Measurements from ENCODE around the gene AACS.

AACS gene

GRCh38 chr12:125160281-125160955 lies 95.2 kb downstream of the AACS start:
- no peaks in the 10 kb centered on the region for H3K9me3 ChIP-seq (replicated peaks; ENCODE audit: insufficient read depth, low read length)
- H3K36me3 ChIP-seq (replicated peaks; ENCODE audit: insufficient read depth, low read length) = no peaks in the 10 kb centered on the region
- H3K9me2 ChIP-seq (replicated peaks; ENCODE audit: insufficient read depth, low read length) = no peaks in the 10 kb centered on the region
- H3K27me3 ChIP-seq (replicated peaks; ENCODE audit: insufficient read depth, low read length) = no peaks in the 10 kb centered on the region
- no peak overlapping the region for H3K4me3 ChIP-seq (ENCODE audit: low read length)
- H3K4me1 ChIP-seq (ENCODE audit: low read length) = no peaks in the 10 kb centered on the region
- H3K4me2 ChIP-seq (ENCODE audit: low read depth, low read length) = no peak overlapping the region
- TF ChIP-seq EZH2 (optimal IDR thresholded peaks at IDR 0.05; ENCODE audit: low read depth, low read length) (no peak), EZH2phosphoT487 (IDR thresholded peaks at IDR 0.05; ENCODE audit: low read length) (no peak)
- TF ChIP-seq, protein P1, sequence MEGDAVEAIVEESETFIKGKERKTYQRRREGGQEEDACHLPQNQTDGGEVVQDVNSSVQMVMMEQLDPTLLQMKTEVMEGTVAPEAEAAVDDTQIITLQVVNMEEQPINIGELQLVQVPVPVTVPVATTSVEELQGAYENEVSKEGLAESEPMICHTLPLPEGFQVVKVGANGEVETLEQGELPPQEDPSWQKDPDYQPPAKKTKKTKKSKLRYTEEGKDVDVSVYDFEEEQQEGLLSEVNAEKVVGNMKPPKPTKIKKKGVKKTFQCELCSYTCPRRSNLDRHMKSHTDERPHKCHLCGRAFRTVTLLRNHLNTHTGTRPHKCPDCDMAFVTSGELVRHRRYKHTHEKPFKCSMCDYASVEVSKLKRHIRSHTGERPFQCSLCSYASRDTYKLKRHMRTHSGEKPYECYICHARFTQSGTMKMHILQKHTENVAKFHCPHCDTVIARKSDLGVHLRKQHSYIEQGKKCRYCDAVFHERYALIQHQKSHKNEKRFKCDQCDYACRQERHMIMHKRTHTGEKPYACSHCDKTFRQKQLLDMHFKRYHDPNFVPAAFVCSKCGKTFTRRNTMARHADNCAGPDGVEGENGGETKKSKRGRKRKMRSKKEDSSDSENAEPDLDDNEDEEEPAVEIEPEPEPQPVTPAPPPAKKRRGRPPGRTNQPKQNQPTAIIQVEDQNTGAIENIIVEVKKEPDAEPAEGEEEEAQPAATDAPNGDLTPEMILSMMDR (IDR thresholded peaks at IDR 0.05; ENCODE audit: low read length) = no peak
- H2AFZ ChIP-seq (ENCODE audit: low read length) = no peak overlapping the region
- H3K27ac ChIP-seq (ENCODE audit: low read length) = no peak overlapping the region
- H3K79me2 ChIP-seq (ENCODE audit: low read length) = no peaks in the 10 kb centered on the region
- H3F3A ChIP-seq (ENCODE audit: insufficient read depth, low read length) = no peaks in the 10 kb centered on the region
- no peak overlapping the region for H3K9ac ChIP-seq (ENCODE audit: low read length)
- no peak for DNase-seq
- no peaks in the 10 kb centered on the region for H4K20me1 ChIP-seq (ENCODE audit: insufficient read depth, low read length)

GRCh38 chr12:125161712-125162022 lies 96.4 kb downstream of the AACS start:
- no peak overlapping the region for H3K9ac ChIP-seq (ENCODE audit: low read length)
- no peaks in the 10 kb centered on the region for H3K36me3 ChIP-seq (replicated peaks; ENCODE audit: insufficient read depth, low read length)
- no peaks in the 10 kb centered on the region for H3K79me2 ChIP-seq (ENCODE audit: low read length)
- TF ChIP-seq, protein P1 (IDR thresholded peaks at IDR 0.05; ENCODE audit: low read length) = no peak
- TF ChIP-seq EZH2phosphoT487 (IDR thresholded peaks at IDR 0.05; ENCODE audit: low read length) (no peak), EZH2 (optimal IDR thresholded peaks at IDR 0.05; ENCODE audit: low read depth, low read length) (no peak)
- H4K20me1 ChIP-seq (ENCODE audit: insufficient read depth, low read length) = no peaks in the 10 kb centered on the region
- H3K27me3 ChIP-seq (replicated peaks; ENCODE audit: insufficient read depth, low read length) = no peaks in the 10 kb centered on the region
- H2AFZ ChIP-seq (ENCODE audit: low read length) = no peak overlapping the region
- no peaks in the 10 kb centered on the region for H3K9me3 ChIP-seq (replicated peaks; ENCODE audit: insufficient read depth, low read length)
- no peaks in the 10 kb centered on the region for H3F3A ChIP-seq (ENCODE audit: insufficient read depth, low read length)
- H3K4me2 ChIP-seq (ENCODE audit: low read depth, low read length) = no peak overlapping the region
- no peak overlapping the region for H3K27ac ChIP-seq (ENCODE audit: low read length)
- H3K4me3 ChIP-seq (ENCODE audit: low read length) = no peak overlapping the region
- no peak for DNase-seq
- H3K9me2 ChIP-seq (replicated peaks; ENCODE audit: insufficient read depth, low read length) = no peaks in the 10 kb centered on the region
- H3K4me1 ChIP-seq (ENCODE audit: low read length) = no peaks in the 10 kb centered on the region

DNA sequence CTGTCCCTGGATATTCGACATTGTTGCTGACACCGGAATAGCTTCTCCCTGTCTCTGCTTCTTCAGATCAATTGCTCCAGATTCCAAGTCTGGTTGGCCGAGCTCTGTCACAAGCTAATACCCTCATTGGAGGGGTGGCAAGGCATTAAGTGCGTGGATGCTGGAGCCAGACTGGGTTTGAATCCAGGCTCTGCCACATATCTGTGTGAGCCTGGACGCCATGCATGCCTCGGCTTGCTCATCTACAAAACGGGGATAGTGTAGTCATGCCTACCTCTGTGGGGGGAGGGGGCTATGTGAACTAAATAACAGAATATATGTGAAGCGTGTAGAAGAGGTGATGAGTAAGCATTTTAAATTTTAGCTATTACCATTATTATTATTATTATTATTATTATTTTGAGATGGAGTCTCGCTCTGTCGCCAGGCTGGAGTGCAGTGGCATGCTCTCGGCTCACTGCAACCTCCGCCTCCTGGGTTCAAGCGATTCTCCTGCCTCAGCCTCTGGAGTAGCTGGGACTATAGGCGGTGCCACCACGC lies 97.3 kb downstream of the AACS start:
- Histone ChIP-seq H3K9ac (ENCODE audit: low read length) (no peak overlapping the region), H2AFZ (ENCODE audit: low read length) (no peak overlapping the region), H3K4me3 (ENCODE audit: low read length) (no peak overlapping the region), H4K20me1 (ENCODE audit: insufficient read depth, low read length) (no peaks in the 10 kb centered on the region), H3K27ac (ENCODE audit: low read length) (no peak overlapping the region), H3K9me3 (replicated peaks; ENCODE audit: insufficient read depth, low read length) (no peaks in the 10 kb centered on the region), H3K79me2 (ENCODE audit: low read length) (no peaks in the 10 kb centered on the region), H3K27me3 (replicated peaks; ENCODE audit: insufficient read depth, low read length) (no peaks in the 10 kb centered on the region), H3K9me2 (replicated peaks; ENCODE audit: insufficient read depth, low read length) (no peaks in the 10 kb centered on the region), H3K4me2 (ENCODE audit: low read depth, low read length) (no peak overlapping the region), H3F3A (ENCODE audit: insufficient read depth, low read length) (no peaks in the 10 kb centered on the region), H3K4me1 (ENCODE audit: low read length) (no peaks in the 10 kb centered on the region), H3K36me3 (replicated peaks; ENCODE audit: insufficient read depth, low read length) (no peaks in the 10 kb centered on the region)
- DNase-seq = no peak
- no peak for TF ChIP-seq EZH2phosphoT487 (IDR thresholded peaks at IDR 0.05; ENCODE audit: low read length)
- TF ChIP-seq, protein P1 (IDR thresholded peaks at IDR 0.05; ENCODE audit: low read length) = no peak
- no peak for TF ChIP-seq EZH2 (optimal IDR thresholded peaks at IDR 0.05; ENCODE audit: low read depth, low read length)

Measured in MM.1S (cell line).